ENCODE results near the gene KAT6B.

GRCh38 chr10:74810087-74810486 is 16.3 kb upstream of the KAT6B start:
- TF ChIP-seq CTCF (IDR thresholded peaks at IDR 0.05) (no peak), POLR2AphosphoS5 (IDR thresholded peaks at IDR 0.05) (no peak), POLR2A (IDR thresholded peaks at IDR 0.05) (no peak)

Measured in sigmoid colon (tissue), 4 donors.